ENCODE results near the gene HSD3B1.
"Not testable (repeated sequence)": the region's sequence is repeated elsewhere in the genome, so short reads cannot be mapped to it uniquely, and the experiment has no call there.

The HSD3B1 gene

GRCh38 chr1:119490925-119491324, 16.1 kb upstream of the HSD3B1 start:
- H3K27ac ChIP-seq = no peak overlapping the region
- TF ChIP-seq, protein P1, sequence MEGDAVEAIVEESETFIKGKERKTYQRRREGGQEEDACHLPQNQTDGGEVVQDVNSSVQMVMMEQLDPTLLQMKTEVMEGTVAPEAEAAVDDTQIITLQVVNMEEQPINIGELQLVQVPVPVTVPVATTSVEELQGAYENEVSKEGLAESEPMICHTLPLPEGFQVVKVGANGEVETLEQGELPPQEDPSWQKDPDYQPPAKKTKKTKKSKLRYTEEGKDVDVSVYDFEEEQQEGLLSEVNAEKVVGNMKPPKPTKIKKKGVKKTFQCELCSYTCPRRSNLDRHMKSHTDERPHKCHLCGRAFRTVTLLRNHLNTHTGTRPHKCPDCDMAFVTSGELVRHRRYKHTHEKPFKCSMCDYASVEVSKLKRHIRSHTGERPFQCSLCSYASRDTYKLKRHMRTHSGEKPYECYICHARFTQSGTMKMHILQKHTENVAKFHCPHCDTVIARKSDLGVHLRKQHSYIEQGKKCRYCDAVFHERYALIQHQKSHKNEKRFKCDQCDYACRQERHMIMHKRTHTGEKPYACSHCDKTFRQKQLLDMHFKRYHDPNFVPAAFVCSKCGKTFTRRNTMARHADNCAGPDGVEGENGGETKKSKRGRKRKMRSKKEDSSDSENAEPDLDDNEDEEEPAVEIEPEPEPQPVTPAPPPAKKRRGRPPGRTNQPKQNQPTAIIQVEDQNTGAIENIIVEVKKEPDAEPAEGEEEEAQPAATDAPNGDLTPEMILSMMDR (conservative IDR thresholded peaks at IDR 0.05) = no peak

DNA sequence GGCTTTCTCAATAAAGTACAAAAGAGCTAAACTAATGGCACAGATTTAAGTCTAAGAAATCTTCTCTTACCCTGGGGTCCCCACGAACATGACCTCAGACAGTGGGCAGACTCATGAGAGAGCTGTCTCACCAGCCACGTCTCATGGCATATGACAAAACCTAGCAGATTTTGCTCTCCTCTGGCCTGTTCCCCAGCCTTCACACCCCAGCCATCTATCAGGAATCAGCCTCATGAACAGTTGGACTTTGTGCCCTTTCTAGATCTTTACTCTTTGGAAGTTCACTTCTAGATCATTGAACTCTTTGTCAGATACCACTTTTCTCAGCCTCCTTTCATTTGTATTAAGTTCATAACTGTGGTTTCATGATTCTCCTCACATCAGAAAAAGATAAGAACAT, 14.2 kb upstream of the HSD3B1 start:
- TF ChIP-seq, protein P1 (conservative IDR thresholded peaks at IDR 0.05) = no peak

DNA sequence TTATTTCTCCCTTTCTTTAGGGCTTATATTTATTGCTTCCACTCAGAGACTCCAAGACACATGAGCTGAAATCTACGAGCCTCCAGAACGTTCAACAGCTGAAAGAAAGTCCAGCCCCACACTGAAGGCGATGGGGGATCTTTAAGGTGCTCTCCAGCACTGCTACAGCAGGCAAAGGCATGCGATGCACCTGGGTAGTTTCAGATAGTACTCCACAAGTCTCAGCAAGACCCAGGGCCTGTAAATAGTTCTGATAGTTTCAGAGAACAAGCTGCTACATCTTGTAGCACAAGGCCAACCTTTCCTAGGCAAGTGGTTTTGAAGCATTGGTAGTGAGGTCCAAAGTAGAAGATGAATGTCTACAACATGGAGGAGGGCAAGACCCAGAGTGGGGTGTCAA, 2.2 kb upstream of the HSD3B1 start:
- TF ChIP-seq, protein P1 (conservative IDR thresholded peaks at IDR 0.05) = no peak
- H3K27ac ChIP-seq = no peak overlapping the region

More for the DNA sequence above, 14.2 kb upstream of the HSD3B1 start:
- no peak overlapping the region for H3K27ac ChIP-seq

DNA sequence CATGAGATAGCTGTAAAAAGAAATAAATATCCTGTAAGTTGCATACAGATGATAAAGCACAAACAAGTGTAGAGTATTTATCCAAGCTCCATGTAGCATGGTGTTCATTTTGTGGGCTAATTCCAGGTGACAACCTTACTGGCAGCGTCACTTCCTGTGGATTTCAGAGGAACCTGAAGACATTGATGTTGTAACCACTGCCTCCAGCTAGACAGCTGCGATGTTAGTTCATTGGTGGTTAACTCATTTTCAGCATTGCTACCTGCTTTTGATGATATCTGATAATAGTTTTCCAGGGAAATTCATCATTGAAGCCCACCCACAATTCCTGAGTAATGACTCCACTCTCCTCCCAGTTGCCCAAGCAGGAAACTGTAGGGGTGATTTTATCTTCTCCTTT, 3.0 kb downstream of the HSD3B1 start:
- TF ChIP-seq, protein P1 (conservative IDR thresholded peaks at IDR 0.05) = no peak

DNA sequence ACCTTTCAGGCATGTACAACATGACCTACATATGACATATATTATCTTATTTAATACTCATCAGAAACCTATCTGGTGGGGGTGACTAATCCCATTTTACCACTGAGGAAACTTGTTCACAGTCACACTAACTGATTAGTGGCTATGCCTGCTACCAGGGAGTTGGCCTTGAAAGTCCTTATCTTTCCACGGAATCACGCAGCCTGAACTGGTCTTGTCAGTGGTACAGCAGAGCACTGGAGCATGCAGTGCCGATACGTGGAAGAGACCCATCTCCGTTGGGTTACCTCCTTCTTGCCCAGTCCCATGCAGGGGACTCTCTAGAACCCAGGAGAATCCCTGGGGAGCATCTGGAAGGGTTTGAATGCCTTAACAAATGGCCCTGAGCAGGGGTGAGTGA, 8.2 kb downstream of the HSD3B1 start:
- TF ChIP-seq, protein P1 (conservative IDR thresholded peaks at IDR 0.05) = no peak
- H3K27ac ChIP-seq = no peak overlapping the region

More for the DNA sequence above, 3.0 kb downstream of the HSD3B1 start:
- no peak overlapping the region for H3K27ac ChIP-seq

DNA sequence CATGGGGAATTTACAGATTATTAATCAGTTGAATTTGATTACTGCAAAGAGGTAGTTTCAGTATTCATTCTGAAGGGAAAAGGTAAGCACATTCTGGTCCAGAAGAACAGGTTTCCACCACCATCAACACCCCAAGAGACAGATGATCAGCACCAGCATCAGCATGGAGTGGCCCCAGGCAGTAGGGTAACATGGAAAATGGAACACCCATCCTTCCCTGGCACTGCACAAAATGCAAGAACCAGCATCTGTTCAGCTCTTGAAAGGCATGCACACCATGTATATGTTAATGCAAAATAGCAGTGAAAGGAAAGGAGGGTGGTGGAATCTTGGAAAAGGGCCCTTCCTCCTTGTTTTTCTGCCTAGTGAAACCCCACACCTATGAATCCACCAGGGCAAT, 9.2 kb downstream of the HSD3B1 start:
- H3K27ac ChIP-seq = no peak overlapping the region
- TF ChIP-seq, protein P1 (conservative IDR thresholded peaks at IDR 0.05) = no peak

GRCh38 chr1:119516680-119517079, 9.7 kb downstream of the HSD3B1 start:
- TF ChIP-seq, protein P1 (conservative IDR thresholded peaks at IDR 0.05) = no peak
- H3K27ac ChIP-seq = no peak overlapping the region

DNA sequence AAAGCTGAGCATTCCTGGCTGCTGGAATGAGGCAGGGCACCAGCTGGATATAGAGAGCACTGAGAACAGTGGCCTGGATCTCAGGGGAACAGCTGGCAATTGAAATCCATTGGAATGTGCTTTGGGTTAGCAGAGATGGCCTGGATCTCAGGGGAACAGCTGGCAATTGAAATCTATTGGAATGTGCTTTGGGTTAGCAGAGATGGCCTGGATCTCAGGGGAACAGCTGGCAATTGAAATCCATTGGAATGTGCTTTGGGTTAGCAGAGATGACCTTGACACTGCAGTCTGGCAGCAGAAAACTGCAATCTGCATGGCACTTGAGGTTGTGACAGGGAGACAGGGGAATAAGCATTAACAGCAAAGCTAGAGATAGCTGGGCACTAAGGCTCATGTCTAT, 10.7 kb downstream of the HSD3B1 start:
- not testable (repeated sequence) for H3K27ac ChIP-seq

Data from VCaP (cell line).